ENCODE measurements around the gene ABRAXAS1. TPM values are rescaled to one million over a fixed set of nuclear protein-coding genes. Genes with fewer than 3 reads are reported as not detected.

ABRAXAS1 gene
- total and polyA plus RNA-seq, 8 donors = 10.7 to 55.5 (median 50.4) TPM

DNA sequence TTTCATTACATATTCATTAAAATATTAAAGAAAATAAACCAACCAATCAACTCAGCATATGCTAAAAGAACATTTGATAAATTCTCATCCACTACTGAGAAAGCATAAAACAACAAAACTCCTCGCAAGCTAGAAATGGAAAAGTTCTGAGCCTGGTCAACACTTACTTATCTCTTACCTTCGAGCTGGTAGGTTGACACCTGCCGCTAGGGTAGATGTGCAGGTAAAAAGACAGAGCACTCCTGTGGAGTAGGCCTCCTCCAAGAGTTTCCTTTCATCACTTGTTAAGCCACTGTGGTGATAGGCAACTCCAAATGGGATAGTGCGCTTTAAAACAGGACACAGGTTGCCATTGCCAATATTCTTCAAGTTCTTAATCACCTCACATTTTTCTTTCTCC is 48.2 kb downstream of the ABRAXAS1 start:
- no peaks in the 10 kb centered on the region for H3K27me3 ChIP-seq
- H3K36me3 ChIP-seq = peaks cover 0 to 80% of the 10 kb centered on the region in 2 donors
- H3K27ac ChIP-seq = no peak overlapping the region
- no peaks in the 10 kb centered on the region for H3K4me1 ChIP-seq
- intact Hi-C loops (cut with DNase I) = no loop called here
- TF ChIP-seq, protein P1, sequence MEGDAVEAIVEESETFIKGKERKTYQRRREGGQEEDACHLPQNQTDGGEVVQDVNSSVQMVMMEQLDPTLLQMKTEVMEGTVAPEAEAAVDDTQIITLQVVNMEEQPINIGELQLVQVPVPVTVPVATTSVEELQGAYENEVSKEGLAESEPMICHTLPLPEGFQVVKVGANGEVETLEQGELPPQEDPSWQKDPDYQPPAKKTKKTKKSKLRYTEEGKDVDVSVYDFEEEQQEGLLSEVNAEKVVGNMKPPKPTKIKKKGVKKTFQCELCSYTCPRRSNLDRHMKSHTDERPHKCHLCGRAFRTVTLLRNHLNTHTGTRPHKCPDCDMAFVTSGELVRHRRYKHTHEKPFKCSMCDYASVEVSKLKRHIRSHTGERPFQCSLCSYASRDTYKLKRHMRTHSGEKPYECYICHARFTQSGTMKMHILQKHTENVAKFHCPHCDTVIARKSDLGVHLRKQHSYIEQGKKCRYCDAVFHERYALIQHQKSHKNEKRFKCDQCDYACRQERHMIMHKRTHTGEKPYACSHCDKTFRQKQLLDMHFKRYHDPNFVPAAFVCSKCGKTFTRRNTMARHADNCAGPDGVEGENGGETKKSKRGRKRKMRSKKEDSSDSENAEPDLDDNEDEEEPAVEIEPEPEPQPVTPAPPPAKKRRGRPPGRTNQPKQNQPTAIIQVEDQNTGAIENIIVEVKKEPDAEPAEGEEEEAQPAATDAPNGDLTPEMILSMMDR (IDR thresholded peaks at IDR 0.05) = no peak
- H3K4me3 ChIP-seq = no peak overlapping the region
- no peaks in the 10 kb centered on the region for H3K9me3 ChIP-seq
- no peak for DNase-seq
- ATAC-seq = no peak

DNA sequence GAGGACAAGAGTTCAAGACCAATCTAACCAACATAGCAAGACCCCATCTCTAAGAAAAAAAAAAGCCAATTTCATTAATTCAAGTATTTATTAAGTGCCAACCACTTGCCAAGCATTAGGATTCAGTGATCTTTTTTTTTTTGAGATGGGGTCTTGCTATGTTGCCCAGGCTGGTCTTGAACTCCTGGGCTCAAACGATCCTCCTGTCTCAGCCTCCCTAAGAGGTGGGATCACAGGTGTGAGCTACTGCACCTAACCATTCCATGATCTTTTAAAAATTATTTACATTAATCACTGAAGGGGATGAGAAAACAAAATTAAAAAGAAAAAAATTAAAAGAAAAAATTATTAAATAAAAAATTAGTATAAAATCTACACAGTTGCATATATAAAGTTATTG is 53.7 kb downstream of the ABRAXAS1 start:
- Histone ChIP-seq H3K36me3 (peaks cover 1 to 87% of the 10 kb centered on the region in 2 donors), H3K27ac (no peak overlapping the region), H3K4me3 (no peak overlapping the region), H3K4me1 (no peaks in the 10 kb centered on the region), H3K9me3 (no peaks in the 10 kb centered on the region), H3K27me3 (no peaks in the 10 kb centered on the region)
- intact Hi-C loops (cut with DNase I) = no loop called here
- ATAC-seq = no peak
- TF ChIP-seq, protein P1 (IDR thresholded peaks at IDR 0.05) = no peak
- DNase-seq = no peak

DNA sequence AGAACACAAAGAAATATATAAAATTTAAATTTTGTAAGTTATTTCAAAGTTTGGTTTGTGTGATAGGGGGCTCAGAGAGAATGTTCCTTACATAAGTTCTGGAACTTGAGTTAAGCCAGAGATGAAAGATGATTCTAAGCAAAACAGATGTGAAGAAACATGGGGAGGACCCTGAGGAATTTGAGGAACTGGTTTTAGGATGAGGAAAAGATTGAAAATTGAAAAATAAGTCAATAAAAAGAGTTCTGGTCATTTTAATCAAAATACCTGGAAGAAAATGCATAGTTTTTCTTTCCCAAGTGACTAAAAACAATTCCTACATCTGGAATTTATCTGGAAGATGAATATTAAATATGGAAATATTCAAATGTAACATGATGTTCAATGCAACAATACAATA is 66.7 kb downstream of the ABRAXAS1 start:
- peaks cover 0 to 83% of the 10 kb centered on the region in 2 donors for H3K36me3 ChIP-seq
- H3K27ac ChIP-seq = no peak overlapping the region
- H3K27me3 ChIP-seq = no peaks in the 10 kb centered on the region
- H3K9me3 ChIP-seq = no peaks in the 10 kb centered on the region
- TF ChIP-seq, protein P1 (IDR thresholded peaks at IDR 0.05) = no peak
- H3K4me1 ChIP-seq = no peaks in the 10 kb centered on the region
- no peak for DNase-seq
- no peak overlapping the region for H3K4me3 ChIP-seq
- no peak for ATAC-seq
- intact Hi-C loops (cut with DNase I) = no loop called here

DNA sequence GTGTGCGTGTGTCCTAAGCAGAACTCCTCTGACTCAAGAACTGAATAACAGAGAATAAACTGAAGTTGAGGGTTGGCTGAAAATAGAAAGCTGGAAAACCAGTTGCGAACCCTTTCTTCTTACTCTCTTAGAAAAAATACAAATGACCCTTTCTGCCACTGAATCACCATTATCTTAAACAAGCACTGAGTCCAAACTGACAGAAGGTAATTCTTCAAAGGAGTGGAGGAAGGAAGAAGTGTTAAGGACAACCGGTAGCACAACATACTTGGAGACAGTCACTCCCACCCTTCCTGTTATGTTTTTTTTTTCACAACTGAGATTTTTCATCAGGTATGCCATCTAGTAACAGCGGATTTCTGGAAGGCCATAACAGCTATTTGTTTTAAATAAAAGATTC is 67.3 kb downstream of the ABRAXAS1 start:
- no peaks in the 10 kb centered on the region for H3K27me3 ChIP-seq
- H3K4me1 ChIP-seq = no peaks in the 10 kb centered on the region
- H3K9me3 ChIP-seq = no peaks in the 10 kb centered on the region
- intact Hi-C loops (cut with DNase I) = no loop called here
- DNase-seq = peak in 1 of 4 donors; percentile 1
- peaks cover 0 to 83% of the 10 kb centered on the region in 2 donors for H3K36me3 ChIP-seq
- H3K27ac ChIP-seq = no peak overlapping the region
- H3K4me3 ChIP-seq = no peak overlapping the region
- TF ChIP-seq, protein P1 (IDR thresholded peaks at IDR 0.05) = no peak
- ATAC-seq = no peak

DNA sequence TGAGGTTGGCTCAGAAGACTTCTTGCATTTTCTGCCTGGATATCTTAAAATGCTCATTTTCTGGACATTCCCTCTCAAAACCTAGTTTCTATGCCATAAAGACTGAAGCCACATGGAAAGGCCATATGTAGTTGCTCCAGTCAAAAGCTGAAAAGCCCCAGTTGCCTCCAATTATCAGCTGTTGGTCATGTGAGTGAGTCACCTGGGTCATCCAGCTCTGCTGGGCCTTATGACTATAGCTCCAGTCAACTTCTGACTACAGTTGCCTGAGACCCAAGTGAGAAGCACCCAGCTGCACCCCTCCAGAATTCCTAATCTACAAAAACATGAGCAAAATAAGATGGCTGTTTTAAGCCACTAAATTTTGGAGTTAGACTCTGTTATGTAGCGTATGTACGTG is 71.2 kb downstream of the ABRAXAS1 start:
- H3K4me3 ChIP-seq = no peak overlapping the region
- ATAC-seq (no peak), DNase-seq (no peak)
- H3K4me1 ChIP-seq = no peaks in the 10 kb centered on the region
- H3K9me3 ChIP-seq = no peaks in the 10 kb centered on the region
- H3K27ac ChIP-seq = no peak overlapping the region
- TF ChIP-seq, protein P1 (IDR thresholded peaks at IDR 0.05) = no peak
- H3K36me3 ChIP-seq = peaks cover 0 to 84% of the 10 kb centered on the region in 2 donors
- intact Hi-C loops (cut with DNase I) = no loop called here
- no peaks in the 10 kb centered on the region for H3K27me3 ChIP-seq

Other genes with a start within 250 kb of the ABRAXAS1 start
- gene COQ2, start 200.3 kb downstream of the ABRAXAS1 start, total RNA-seq = 10 to 100 TPM; 15.9 to 17.9 TPM
- gene COQ2, start 200.3 kb downstream of the ABRAXAS1 start, polyA plus RNA-seq (ENCODE audit: insufficient read length in 6 of 6) = 10 to 100 TPM; 13.0 to 16.4 (median 15.8) TPM
- gene HPSE, start 150.3 kb downstream of the ABRAXAS1 start, total RNA-seq = 10 to 100 TPM in 1 of 2 donors, 1 to 10 TPM in 1; 6.5 to 19.2 TPM
- 1 to 10 TPM; 1.3 to 2.8 (median 1.7) TPM for gene HPSE, start 150.3 kb downstream of the ABRAXAS1 start, polyA plus RNA-seq (ENCODE audit: insufficient read length in 6 of 6)
- 10 to 100 TPM; 13.1 to 18.4 TPM for gene HELQ, start 29.3 kb downstream of the ABRAXAS1 start, total RNA-seq
- gene HELQ, start 29.3 kb downstream of the ABRAXAS1 start, polyA plus RNA-seq (ENCODE audit: insufficient read length in 6 of 6) = 10 to 100 TPM; 20.1 to 23.5 (median 22.1) TPM
- gene MRPS18C, start 29.0 kb downstream of the ABRAXAS1 start, total RNA-seq = 10 to 100 TPM; 28.5 to 40.5 TPM
- gene MRPS18C, start 29.0 kb downstream of the ABRAXAS1 start, polyA plus RNA-seq (ENCODE audit: insufficient read length in 6 of 6) = 10 to 100 TPM; 49.8 to 61.4 (median 55.9) TPM
- 10 to 100 TPM in 1 of 2 donors, 1 to 10 TPM in 1; 5.7 to 16.6 TPM for gene GPAT3, start 51.0 kb upstream of the ABRAXAS1 start, total RNA-seq
- 10 to 100 TPM; 11.3 to 16.7 (median 14.2) TPM for gene GPAT3, start 51.0 kb upstream of the ABRAXAS1 start, polyA plus RNA-seq (ENCODE audit: insufficient read length in 6 of 6)

Data from left lung (tissue), 10 donors.